A673 (cell line): Measurements from ENCODE around the gene BNC2. TPM values are rescaled to one million over a fixed set of nuclear protein-coding genes. Genes with fewer than 3 reads are reported as not detected.

ENCODE experiments used
- BruUV-seq: library from RNA; stranded (reverse); fragments of 400-500 nt; replicated peaks from 2 replicates; lab custom pipeline; 2021; lab: Mats Ljungman, UMichigan
- CTCF ChIA-PET: fragments of 300-600 bp; sonication (Branson Sonifier 250); formaldehyde crosslinking; loops from one replicate; lab custom pipeline; 2022; ENCODE audit warnings: antibody characterized with exemption; lab: Charles Lee
- POLR2A ChIA-PET: fragments of 300-600 bp; sonication (Branson Sonifier 250); formaldehyde crosslinking; loops from one replicate; lab custom pipeline; 2022; ENCODE audit warnings: antibody characterized with exemption; ENCODE audit not compliant: low non-redundant PET; lab: Charles Lee
- DNase-seq: peaks from one replicate; pipeline ENCODE4 v3.0.0-alpha.2; 2015; ENCODE audit warnings: low spot score
- H3K27ac ChIP-seq: fragments of 200-600 bp; sonication (generic); 2 replicates; pipeline ENCODE4 v1.5.1; 2016; ENCODE audit warnings: mixed run types, low read depth, mild to moderate bottlenecking, mixed read lengths, antibody characterized with exemption, low read length; ENCODE audit not compliant: poor library complexity, severe bottlenecking
- H3K27me3 ChIP-seq: fragments of 200-600 bp; sonication (generic); replicated peaks from 2 replicates; pipeline ENCODE4 v1.6.1; 2017; ENCODE audit warnings: mixed run types, low read depth, mild to moderate bottlenecking, mixed read lengths, antibody characterized with exemption, low read length; ENCODE audit not compliant: insufficient read depth, poor library complexity
- H3K36me3 ChIP-seq: fragments of 200-600 bp; sonication (generic); 2 replicates; pipeline ENCODE4 v1.6.1; 2016; ENCODE audit warnings: mixed run types, mild to moderate bottlenecking, mixed read lengths, antibody characterized with exemption, low read length; ENCODE audit not compliant: insufficient read depth, poor library complexity, severe bottlenecking
- H3K4me1 ChIP-seq: fragments of 200-600 bp; sonication (generic); 2 replicates; pipeline ENCODE4 v1.6.1; 2017; ENCODE audit warnings: mixed run types, mild to moderate bottlenecking, mixed read lengths, antibody characterized with exemption, low read length; ENCODE audit not compliant: insufficient read depth, poor library complexity, severe bottlenecking
- H3K4me3 ChIP-seq: fragments of 200-600 bp; sonication (generic); 2 replicates; pipeline ENCODE4 v1.5.1; 2016; ENCODE audit warnings: low read depth, mixed run types, mild to moderate bottlenecking, mixed read lengths, low read length; ENCODE audit not compliant: poor library complexity, severe bottlenecking
- H3K9me3 ChIP-seq: fragments of 200-600 bp; sonication (generic); 2 replicates; pipeline ENCODE4 v1.6.1; 2016; ENCODE audit warnings: mixed run types, low read depth, mild to moderate bottlenecking, mixed read lengths, antibody characterized with exemption, low read length; ENCODE audit not compliant: poor library complexity, severe bottlenecking
- EZH2 ChIP-seq: fragments of 200-600 bp; sonication (generic); IDR thresholded peaks from 2 replicates; pipeline ENCODE4 v1.6.1; 2017; ENCODE audit warnings: borderline replicate concordance, low read depth, mild to moderate bottlenecking, mixed read lengths, antibody characterized with exemption, low read length; ENCODE audit not compliant: poor library complexity, severe bottlenecking
- intact Hi-C: fragments of 100-400 bp; cut with micrococcal nuclease; formaldehyde crosslinking; loops from one replicate; pipeline ENCODE4 v1.10.0; 2022; ENCODE audit not compliant: unreplicated experiment
- total RNA-seq: library from RNA; stranded (reverse); gene quantifications from 2 replicates; pipeline ENCODE4 v1.2.3, GENCODE V29; 2021
- TF ChIP-seq, protein P1 (sequence below): fragments of 300-800, 200-600 bp; sonication (generic); conservative IDR thresholded peaks from 2 replicates; pipeline ENCODE4 v1.5.1; 2017; ENCODE audit warnings: low read depth, mild to moderate bottlenecking, antibody characterized with exemption, low read length, moderate library complexity, mixed read lengths

Gene BNC2
- total RNA-seq, 1 experiment from 2014 or later, result 0.45 TPM

DNA sequence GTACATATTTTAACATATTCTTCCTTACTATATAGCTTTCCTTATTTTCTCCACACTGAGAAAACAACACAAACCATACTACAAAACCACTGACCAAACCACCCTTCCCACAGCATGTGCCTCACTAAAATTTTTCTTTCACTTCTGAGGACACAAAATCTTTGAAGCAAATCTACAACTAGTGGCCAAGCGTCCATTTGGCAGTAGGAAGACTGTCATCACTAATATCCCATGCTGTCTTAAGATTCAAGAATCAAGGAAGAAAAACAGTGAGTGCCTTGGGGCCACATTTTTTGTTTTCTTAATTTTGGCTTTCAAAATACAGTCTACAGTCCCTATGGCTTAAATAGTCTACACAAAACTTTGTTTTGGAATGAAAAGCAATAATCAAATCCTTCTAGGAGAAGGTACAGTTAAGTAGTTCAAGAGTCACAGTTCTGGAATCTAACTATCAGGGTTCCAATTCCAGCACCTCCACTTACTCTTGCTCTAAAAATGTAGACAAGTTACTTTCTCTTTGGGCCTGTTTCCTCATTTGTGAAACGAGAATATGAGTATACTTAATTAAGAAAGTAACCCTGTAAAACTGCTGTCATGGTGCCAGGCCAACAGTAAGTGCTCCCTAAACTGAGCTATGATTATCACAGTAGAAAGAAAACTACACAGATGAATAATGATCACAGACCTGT is 227.9 kb downstream of the BNC2 start:
- intact Hi-C loops, result no loop called here
- no TSS peak for BruUV-seq
- no peak for DNase-seq
- Histone ChIP-seq H3K27ac (no peak overlapping the region), H3K4me1 (no peaks in the 10 kb centered on the region), H3K27me3 (no peaks in the 10 kb centered on the region), H3K4me3 (no peak overlapping the region), H3K9me3 (no peaks in the 10 kb centered on the region), H3K36me3 (no peaks in the 10 kb centered on the region)
- POLR2A ChIA-PET, result no interaction called here
- CTCF ChIA-PET, result no interaction called here
- TF ChIP-seq EZH2, result no peak
- TF ChIP-seq, protein P1, sequence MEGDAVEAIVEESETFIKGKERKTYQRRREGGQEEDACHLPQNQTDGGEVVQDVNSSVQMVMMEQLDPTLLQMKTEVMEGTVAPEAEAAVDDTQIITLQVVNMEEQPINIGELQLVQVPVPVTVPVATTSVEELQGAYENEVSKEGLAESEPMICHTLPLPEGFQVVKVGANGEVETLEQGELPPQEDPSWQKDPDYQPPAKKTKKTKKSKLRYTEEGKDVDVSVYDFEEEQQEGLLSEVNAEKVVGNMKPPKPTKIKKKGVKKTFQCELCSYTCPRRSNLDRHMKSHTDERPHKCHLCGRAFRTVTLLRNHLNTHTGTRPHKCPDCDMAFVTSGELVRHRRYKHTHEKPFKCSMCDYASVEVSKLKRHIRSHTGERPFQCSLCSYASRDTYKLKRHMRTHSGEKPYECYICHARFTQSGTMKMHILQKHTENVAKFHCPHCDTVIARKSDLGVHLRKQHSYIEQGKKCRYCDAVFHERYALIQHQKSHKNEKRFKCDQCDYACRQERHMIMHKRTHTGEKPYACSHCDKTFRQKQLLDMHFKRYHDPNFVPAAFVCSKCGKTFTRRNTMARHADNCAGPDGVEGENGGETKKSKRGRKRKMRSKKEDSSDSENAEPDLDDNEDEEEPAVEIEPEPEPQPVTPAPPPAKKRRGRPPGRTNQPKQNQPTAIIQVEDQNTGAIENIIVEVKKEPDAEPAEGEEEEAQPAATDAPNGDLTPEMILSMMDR, result no peak

DNA sequence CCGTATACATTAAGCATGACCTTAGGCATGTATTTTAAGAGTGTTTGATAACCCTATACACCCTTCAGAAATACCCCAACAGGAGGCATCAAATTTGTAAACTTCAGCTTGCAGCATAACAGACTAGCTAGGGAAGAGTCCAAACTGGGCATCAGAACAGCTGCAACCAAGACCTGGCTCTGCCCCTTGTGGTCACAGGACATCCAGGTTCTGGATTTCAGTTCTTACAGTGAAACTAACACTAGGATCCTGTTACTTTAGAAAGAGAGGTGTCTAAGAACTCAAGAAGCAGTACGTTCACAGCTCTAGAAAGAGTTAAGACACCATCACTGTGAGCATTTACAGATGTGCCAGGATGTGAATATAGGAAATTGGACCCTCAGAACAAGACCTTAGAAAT is 229.8 kb downstream of the BNC2 start:
- TF ChIP-seq EZH2, result no peak
- TF ChIP-seq, protein P1, result no peak
- Histone ChIP-seq H3K36me3 (no peaks in the 10 kb centered on the region), H3K4me1 (no peaks in the 10 kb centered on the region), H3K27me3 (no peaks in the 10 kb centered on the region), H3K27ac (no peak overlapping the region), H3K9me3 (no peaks in the 10 kb centered on the region), H3K4me3 (no peak overlapping the region)
- BruUV-seq, result no TSS peak
- CTCF ChIA-PET, result no interaction called here
- DNase-seq, result no peak
- POLR2A ChIA-PET, result no interaction called here
- intact Hi-C loops, result no loop called here

DNA sequence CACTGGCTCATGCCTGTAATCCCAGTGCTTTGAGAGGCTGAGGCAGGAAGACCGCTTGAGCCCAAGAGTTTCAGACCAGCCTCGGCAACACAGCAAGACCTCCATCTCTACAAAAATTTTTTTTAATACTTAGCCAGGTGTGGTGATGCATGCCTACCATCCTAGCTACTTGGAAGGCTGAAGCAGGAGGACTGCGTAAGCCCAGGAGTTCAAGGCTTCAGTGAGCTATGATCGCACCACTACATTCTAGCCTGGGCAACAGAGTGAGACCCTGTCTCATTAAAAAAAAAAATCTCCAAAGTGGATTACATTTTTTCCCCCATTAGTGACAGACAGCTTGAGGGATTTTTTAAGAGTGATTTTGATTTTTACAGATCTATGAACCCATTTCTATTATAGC is 230.8 kb downstream of the BNC2 start:
- TF ChIP-seq EZH2, result no peak
- TF ChIP-seq, protein P1, result no peak
- ChIA-PET CTCF (no interaction called here), POLR2A (no interaction called here)
- no peaks in the 10 kb centered on the region for H3K4me1 ChIP-seq
- no peaks in the 10 kb centered on the region for H3K36me3 ChIP-seq
- H3K4me3 ChIP-seq, result no peak overlapping the region
- DNase-seq, result no peak
- H3K27ac ChIP-seq, result no peak overlapping the region
- intact Hi-C loops, result no loop called here
- no TSS peak for BruUV-seq
- no peaks in the 10 kb centered on the region for H3K27me3 ChIP-seq
- H3K9me3 ChIP-seq, result no peaks in the 10 kb centered on the region
